Glomerular visceral epithelial cell (primary cell): ENCODE data around the gene SEC14L2.
"Not testable (repeated sequence)": the region's sequence is repeated elsewhere in the genome, so short reads cannot be mapped to it uniquely, and the experiment has no call there.

Experiments used
- DNase-seq: peaks from one replicate; pipeline ENCODE4 v3.0.0-alpha.2; 2016; ENCODE audit errors: extremely low spot score

The SEC14L2 gene

GRCh38 chr22:30455075-30455840, 58.4 kb downstream of the SEC14L2 start:
- DNase-seq, result no peak

DNA sequence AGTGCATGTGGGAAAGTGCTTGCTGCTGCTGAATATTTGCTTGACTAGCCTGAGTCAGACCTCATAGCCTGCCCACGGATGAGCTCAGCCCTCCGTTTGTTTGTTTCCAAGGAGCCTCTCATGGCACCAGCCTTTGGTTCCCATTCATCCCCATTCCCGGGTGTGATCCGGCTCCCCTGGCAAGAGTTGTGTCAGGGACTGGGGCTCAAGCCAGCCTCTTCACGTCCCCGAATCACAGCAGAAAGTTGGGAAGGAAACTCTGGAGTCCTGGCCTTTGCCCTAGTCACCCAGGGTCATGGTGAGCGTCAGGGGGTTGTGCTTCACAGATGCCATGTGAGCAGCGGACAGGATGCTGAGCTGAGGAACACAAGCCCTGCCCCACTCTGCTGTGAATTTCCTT, 61.2 kb downstream of the SEC14L2 start:
- DNase-seq, result no peak

GRCh38 chr22:30459181-30460052, 62.6 kb downstream of the SEC14L2 start:
- DNase-seq, result no peak

DNA sequence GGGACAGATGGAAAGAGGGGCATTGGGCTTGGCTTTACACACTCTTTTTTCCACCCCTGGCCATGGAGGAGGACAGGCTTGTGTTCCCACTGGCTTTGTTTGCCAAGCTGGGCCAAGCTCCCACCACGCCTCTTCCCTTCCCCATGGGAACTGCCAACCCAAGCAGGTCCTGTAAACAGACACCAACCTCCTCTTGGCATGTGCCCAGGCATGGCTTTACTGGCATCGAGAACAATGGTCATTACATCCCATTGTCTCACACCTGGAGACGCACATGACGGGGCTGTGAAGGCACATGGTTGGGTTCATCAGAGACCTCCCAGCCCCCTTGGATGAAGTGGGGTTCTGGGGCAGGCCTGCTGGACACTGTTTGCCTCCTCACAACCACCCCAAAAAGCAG, 63.3 kb downstream of the SEC14L2 start:
- DNase-seq, result no peak

- DNase-seq, result not testable (repeated sequence)
Observed at GRCh38 chr22:30460555-30460954, 63.7 kb downstream of the SEC14L2 start.

DNA sequence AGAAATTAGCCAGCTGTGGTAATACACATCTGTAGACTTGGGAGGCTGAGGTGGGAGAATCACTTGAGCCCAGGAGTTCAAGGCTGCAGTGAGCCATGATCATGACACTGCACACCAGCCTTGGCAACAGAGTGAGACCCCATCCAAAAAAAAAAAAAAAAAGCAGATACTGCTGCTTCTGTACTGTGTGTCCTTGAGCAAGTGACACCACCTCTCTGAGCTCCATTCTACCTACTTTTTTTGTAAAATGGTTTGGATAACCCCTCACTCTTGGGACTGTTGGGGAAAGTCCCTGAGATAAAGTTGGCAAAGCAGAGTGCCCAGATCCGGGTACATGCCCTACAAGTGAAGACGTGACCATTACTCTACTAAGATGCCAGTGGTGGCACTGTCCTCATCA, 72.3 kb downstream of the SEC14L2 start:
- no peak for DNase-seq

- no peak for DNase-seq
Observed at GRCh38 chr22:30470655-30471054, 73.8 kb downstream of the SEC14L2 start.

DNA sequence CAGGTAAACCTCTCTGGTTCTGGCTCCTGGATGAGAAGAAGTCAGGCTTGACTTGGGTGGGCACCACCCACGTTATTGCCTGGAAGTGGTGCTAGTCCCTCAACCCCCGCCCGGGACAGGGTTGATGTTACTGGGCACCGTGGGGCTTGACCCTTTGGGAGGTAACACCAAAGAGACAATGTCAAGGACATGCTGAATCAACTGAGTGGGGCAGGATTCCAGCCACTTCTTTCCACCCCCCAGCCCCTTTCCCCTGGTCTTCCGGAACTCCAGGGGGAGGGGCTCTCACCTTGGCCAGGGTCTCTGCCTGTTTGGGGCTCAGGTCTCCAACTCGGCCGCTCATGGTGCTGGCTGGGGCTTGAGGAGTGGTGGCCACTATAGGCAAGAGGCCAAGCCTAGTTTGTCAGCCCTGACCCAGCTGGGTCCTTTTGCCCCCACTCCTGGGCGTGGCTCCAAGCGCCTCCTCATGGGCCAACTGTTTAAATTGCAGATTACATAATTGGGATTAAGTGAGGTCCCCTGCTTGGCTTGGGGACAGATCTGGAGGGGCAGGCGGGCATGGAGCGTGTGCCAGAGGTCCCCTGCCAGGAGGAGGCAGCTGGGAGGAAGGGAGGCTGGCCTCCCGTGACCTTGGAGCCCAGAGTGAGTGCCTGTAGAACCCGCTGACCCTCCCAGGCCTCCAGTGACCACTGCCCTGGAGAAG, 74.9 kb downstream of the SEC14L2 start, which contains the start of gene SEC14L3:
Gene SEC14L3 (minus strand): TSS at position 402 of the 703 bp plus-strand sequence. CDS start 59 bp downstream, at position 343.
- no peak for DNase-seq

GRCh38 chr22:30472994-30473720, 76.3 kb downstream of the SEC14L2 start:
- no peak for DNase-seq

GRCh38 chr22:30474121-30474520, 77.3 kb downstream of the SEC14L2 start:
- DNase-seq, result no peak
